Parathyroid adenoma (tissue), 2 donors: ENCODE data around the gene LECT2.

Source experiments
- H2AFZ ChIP-seq: fragments of 300-600 bp; sonication (generic); one replicate; pipeline ENCODE4 v1.7.0; 2017; ENCODE audit warnings: antibody characterized with exemption, mild to moderate bottlenecking
- H3K27ac ChIP-seq: fragments of 300-600 bp; sonication (generic); one replicate; pipeline ENCODE4 v1.7.0; 2017
- H3K27me3 ChIP-seq: fragments of 300-600 bp; sonication (generic); one replicate; pipeline ENCODE4 v1.7.0; 2017; ENCODE audit warnings: low read length; ENCODE audit not compliant: control insufficient read depth, insufficient read depth
- H3K36me3 ChIP-seq: fragments of 300-600 bp; sonication (generic); one replicate; pipeline ENCODE4 v1.7.0; 2017; ENCODE audit warnings: low read length; ENCODE audit not compliant: control insufficient read depth, insufficient read depth
- H3K4me1 ChIP-seq: fragments of 300-600 bp; sonication (generic); one replicate; pipeline ENCODE4 v1.7.0; 2017; ENCODE audit warnings: control low read depth
- H3K4me2 ChIP-seq: fragments of 300-600 bp; sonication (generic); one replicate; pipeline ENCODE4 v1.7.0; 2017; ENCODE audit warnings: low read length
- H3K4me3 ChIP-seq: fragments of 300-600 bp; sonication (generic); one replicate; pipeline ENCODE4 v1.7.0; 2017; ENCODE audit warnings: low read depth, low read length
- H3K79me2 ChIP-seq: fragments of 300-600 bp; sonication (generic); one replicate; pipeline ENCODE4 v1.7.0; 2017; ENCODE audit warnings: control low read depth
- H3K9ac ChIP-seq: fragments of 300-600 bp; sonication (generic); one replicate; pipeline ENCODE4 v1.7.0; 2017; ENCODE audit warnings: mild to moderate bottlenecking
- H3K9me3 ChIP-seq: fragments of 300-600 bp; sonication (generic); one replicate; pipeline ENCODE4 v1.7.0; 2017; ENCODE audit warnings: low read length; ENCODE audit not compliant: control insufficient read depth
- TF ChIP-seq, protein P1 (sequence below): fragments of 300-600 bp; sonication (generic); IDR thresholded peaks from one replicate; pipeline ENCODE4 v1.7.0; 2017; ENCODE audit warnings: antibody characterized with exemption, mild to moderate bottlenecking
- donor health status: primary hyperparathyroidism.

LECT2 gene

DNA sequence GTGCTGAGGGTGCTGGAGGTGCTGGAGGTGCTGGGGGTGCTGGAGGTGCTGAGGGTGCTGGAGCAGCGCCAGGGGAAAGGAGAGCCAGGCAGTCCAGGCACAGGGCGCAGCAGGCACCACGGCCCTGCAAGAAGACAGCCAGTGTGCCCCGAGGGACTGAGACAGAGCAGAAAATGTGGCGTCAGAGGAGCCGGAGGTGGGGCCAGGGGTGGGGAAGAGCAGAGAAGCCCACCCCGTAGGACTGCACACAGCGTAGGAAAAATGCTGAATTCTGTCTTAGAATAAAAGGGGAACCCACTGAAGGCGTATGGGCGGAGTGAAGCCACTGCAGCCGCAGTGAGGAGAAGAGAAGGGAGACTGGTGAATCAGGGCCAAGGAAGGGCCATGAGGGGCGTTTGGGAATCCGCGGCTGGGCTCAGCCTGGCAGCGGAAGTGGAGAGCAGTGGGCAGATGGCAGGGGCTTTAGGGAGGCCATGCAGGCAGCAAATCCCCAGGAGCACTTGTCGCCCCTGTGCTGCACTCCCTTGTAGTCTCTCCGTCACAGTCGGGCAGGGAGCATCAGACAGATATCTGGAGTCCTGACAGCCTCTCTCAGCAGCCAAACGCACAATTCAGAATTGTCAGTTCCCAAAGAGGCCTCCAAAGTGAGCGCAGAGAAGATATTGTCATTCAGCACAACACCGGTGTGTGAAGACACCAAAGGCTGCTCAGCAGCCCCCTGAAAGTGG is 35.9 kb upstream of the LECT2 start:
- TF ChIP-seq, protein P1, sequence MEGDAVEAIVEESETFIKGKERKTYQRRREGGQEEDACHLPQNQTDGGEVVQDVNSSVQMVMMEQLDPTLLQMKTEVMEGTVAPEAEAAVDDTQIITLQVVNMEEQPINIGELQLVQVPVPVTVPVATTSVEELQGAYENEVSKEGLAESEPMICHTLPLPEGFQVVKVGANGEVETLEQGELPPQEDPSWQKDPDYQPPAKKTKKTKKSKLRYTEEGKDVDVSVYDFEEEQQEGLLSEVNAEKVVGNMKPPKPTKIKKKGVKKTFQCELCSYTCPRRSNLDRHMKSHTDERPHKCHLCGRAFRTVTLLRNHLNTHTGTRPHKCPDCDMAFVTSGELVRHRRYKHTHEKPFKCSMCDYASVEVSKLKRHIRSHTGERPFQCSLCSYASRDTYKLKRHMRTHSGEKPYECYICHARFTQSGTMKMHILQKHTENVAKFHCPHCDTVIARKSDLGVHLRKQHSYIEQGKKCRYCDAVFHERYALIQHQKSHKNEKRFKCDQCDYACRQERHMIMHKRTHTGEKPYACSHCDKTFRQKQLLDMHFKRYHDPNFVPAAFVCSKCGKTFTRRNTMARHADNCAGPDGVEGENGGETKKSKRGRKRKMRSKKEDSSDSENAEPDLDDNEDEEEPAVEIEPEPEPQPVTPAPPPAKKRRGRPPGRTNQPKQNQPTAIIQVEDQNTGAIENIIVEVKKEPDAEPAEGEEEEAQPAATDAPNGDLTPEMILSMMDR = no peak
- Histone ChIP-seq H3K36me3 (no peaks in the 10 kb centered on the region), H3K79me2 (no peaks in the 10 kb centered on the region), H3K27me3 (no peaks in the 10 kb centered on the region), H3K27ac (no peak overlapping the region), H3K4me3 (no peak overlapping the region), H3K4me2 (no peak overlapping the region), H3K4me1 (no peaks in the 10 kb centered on the region), H3K9me3 (no peaks in the 10 kb centered on the region), H2AFZ (no peak overlapping the region), H3K9ac (no peak overlapping the region)

DNA sequence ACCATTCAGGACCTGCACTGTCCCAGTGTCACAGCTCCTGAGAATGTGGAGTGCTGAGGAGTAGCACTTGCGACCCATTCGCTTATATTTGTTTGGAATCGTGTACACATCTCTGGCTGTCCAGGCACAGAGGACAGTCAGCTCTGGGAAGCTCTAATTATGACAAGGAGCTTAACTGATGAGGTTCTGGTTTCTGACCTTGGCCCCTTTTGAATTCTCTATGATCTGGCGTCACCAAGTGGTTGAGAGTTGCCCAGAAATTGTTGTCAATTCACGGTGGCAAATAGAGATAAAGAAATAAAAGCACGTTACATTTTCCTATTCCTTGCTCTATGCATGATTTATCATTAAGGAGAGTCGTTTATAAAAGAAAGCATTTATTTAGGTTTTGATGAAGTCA is 34.9 kb upstream of the LECT2 start:
- no peak overlapping the region for H3K27ac ChIP-seq
- no peaks in the 10 kb centered on the region for H3K4me1 ChIP-seq
- H3K4me2 ChIP-seq = no peak overlapping the region
- H3K4me3 ChIP-seq = no peak overlapping the region
- H3K36me3 ChIP-seq = no peaks in the 10 kb centered on the region
- H2AFZ ChIP-seq = no peak overlapping the region
- H3K9ac ChIP-seq = no peak overlapping the region
- H3K79me2 ChIP-seq = no peaks in the 10 kb centered on the region
- no peaks in the 10 kb centered on the region for H3K9me3 ChIP-seq
- TF ChIP-seq, protein P1 = no peak
- no peaks in the 10 kb centered on the region for H3K27me3 ChIP-seq

DNA sequence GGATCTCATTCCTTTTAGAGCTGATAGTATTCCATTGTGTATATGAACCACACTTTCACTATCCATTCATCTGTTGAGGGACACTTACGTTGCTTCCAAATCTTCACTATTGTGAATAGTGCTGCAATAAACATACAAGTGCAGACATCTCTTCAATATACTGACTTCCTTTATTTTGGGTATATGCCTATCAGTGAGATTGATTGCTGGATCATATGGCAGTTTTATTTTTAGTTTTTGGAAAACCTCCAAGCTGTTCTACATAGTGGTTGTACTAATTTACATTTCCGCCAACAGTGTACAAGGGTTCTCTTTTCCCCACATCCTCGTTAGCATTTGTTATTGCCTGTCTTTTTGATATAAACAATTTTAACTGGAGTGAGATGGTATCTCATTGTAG is 33.8 kb upstream of the LECT2 start:
- H3K4me2 ChIP-seq = no peak overlapping the region
- H3K4me1 ChIP-seq = no peaks in the 10 kb centered on the region
- TF ChIP-seq, protein P1 = no peak
- no peaks in the 10 kb centered on the region for H3K9me3 ChIP-seq
- no peak overlapping the region for H3K9ac ChIP-seq
- H2AFZ ChIP-seq = no peak overlapping the region
- no peaks in the 10 kb centered on the region for H3K36me3 ChIP-seq
- no peak overlapping the region for H3K27ac ChIP-seq
- no peak overlapping the region for H3K4me3 ChIP-seq
- H3K79me2 ChIP-seq = no peaks in the 10 kb centered on the region
- no peaks in the 10 kb centered on the region for H3K27me3 ChIP-seq

DNA sequence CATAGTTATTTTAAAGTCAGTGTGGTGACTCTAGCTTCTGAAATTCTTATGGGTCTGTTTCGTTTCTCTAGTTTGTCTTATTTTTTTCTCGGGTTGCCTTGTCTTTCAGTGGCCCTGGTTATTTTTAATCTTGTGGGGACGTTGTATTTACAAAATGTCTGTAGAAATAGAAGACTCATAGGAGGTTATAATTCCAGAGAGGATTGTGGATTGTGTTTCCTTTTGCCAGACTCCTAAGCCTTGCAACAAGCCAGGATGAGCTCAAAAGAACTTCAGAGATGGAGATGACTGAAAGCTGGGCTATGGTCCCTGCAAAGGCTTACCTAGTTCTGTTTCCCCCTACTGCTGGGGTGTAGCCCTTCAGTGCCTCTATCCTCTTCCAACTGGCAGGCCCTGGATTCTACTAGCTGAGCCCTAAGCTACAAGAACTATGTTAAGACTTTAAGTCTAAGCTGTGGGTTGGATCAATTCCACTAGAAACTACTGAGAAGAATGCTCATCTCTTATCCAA is 32.2 kb upstream of the LECT2 start:
- H3K4me2 ChIP-seq = no peak overlapping the region
- H3K27ac ChIP-seq = no peak overlapping the region
- no peaks in the 10 kb centered on the region for H3K9me3 ChIP-seq
- TF ChIP-seq, protein P1 = no peak
- H3K36me3 ChIP-seq = no peaks in the 10 kb centered on the region
- H3K79me2 ChIP-seq = no peaks in the 10 kb centered on the region
- H3K4me3 ChIP-seq = no peak overlapping the region
- H2AFZ ChIP-seq = no peak overlapping the region
- H3K27me3 ChIP-seq = no peaks in the 10 kb centered on the region
- no peak overlapping the region for H3K9ac ChIP-seq
- H3K4me1 ChIP-seq = no peaks in the 10 kb centered on the region

DNA sequence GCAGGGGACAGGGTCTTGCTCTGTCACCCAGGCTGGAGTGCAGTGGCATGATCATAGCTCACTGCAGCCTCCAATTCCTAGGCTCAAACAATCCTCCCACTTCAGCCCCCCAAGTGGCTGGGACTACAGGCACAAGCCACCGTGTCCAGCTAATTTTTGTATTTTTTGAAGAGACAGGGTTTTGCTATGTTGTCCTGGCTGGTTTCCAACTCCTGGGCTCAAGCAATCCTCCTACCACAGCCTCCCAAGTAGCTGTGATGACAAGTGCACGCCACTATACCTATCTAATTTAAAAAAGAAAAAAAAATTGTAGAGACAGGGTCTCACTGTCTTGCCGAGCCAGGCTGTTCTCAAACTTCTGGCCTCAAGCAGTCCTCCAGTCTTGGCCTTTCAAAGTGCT is 31.6 kb upstream of the LECT2 start:
- H3K27ac ChIP-seq = no peak overlapping the region
- H3K9ac ChIP-seq = no peak overlapping the region
- TF ChIP-seq, protein P1 = no peak

More for the DNA sequence above, 31.6 kb upstream of the LECT2 start:
- H3K79me2 ChIP-seq = no peaks in the 10 kb centered on the region
- no peak overlapping the region for H3K4me2 ChIP-seq
- no peak overlapping the region for H2AFZ ChIP-seq
- H3K36me3 ChIP-seq = no peaks in the 10 kb centered on the region
- no peaks in the 10 kb centered on the region for H3K27me3 ChIP-seq
- H3K4me3 ChIP-seq = no peak overlapping the region
- H3K4me1 ChIP-seq = no peaks in the 10 kb centered on the region
- no peaks in the 10 kb centered on the region for H3K9me3 ChIP-seq
